Testis (tissue), 3 donors: ENCODE measurements around the gene TRAPPC13. TPM values are rescaled to one million over a fixed set of nuclear protein-coding genes. Genes with fewer than 3 reads are reported as not detected.

Experiments used
- DNase-seq: peaks from one replicate; pipeline ENCODE4 v3.0.0-alpha.2; 2019
- H3K27ac ChIP-seq, 2 donors: fragments of 200-600 bp; sonication (generic); one replicate each; pipeline ENCODE4 v1.5.1; 2019
- H3K27me3 ChIP-seq: fragments of 200-600 bp; sonication (generic); one replicate; pipeline ENCODE4 v1.5.1; 2019
- H3K36me3 ChIP-seq: fragments of 200-600 bp; sonication (generic); one replicate; pipeline ENCODE4 v1.5.1; 2017; ENCODE audit warnings: low read depth; ENCODE audit errors: missing control alignments
- H3K4me1 ChIP-seq: fragments of 200-600 bp; sonication (generic); one replicate; pipeline ENCODE4 v1.5.1; 2019
- H3K4me3 ChIP-seq, 2 donors: fragments of 200-600 bp; sonication (generic); one replicate each; pipeline ENCODE4 v1.5.1; 2017 to 2019
- H3K9me3 ChIP-seq: fragments of 200-600 bp; sonication (generic); one replicate; pipeline ENCODE4 v1.5.1; 2017
- POLR2A ChIP-seq: fragments of 450-650 bp; IDR thresholded peaks from one replicate; pipeline ENCODE4 v1.6.1; 2017; ENCODE audit warnings: antibody characterized with exemption, mild to moderate bottlenecking, moderate library complexity
- WGBS, 2 donors: methylation state at CpG; one replicate each; pipeline ENCODE4 v1.1.5; 2018; 5-methylcytosine and 5-hydroxymethylcytosine counted together
- intact Hi-C: fragments of 100-400 bp; cut with DNase I; formaldehyde crosslinking; loops from one replicate; pipeline ENCODE4 v1.15.1; 2023; ENCODE audit warnings: low total_unique reads
- polyA plus RNA-seq: library from polyadenylated mRNA; stranded (reverse); fragments of 350-450 nt; fragmentation: Illumina TruSeq; extraction: RNeasy Lipid Tissue Mini Kit (QIAGEN cat#74804); gene quantifications from one replicate; pipeline ENCODE4 v1.2.3, GENCODE V29; 2014; ENCODE audit warnings: low read depth, low replicate concordance; ENCODE audit not compliant: insufficient read depth
- total RNA-seq, 2 donors: library from RNA; depleted of rRNA; stranded (reverse); fragments of >200 nt; gene quantifications; one replicate each; pipeline ENCODE4 v1.2.3, GENCODE V29; 2016
- TF ChIP-seq, protein P1 (sequence below), 3 experiments: fragments of 450-650 bp in 2 of 3; fragments of 200-600 bp in 1 of 3; sonication (generic) in 1 of 3; IDR thresholded peaks; one replicate each; pipeline ENCODE4 v1.5.1; 2016 to 2019; ENCODE audit warnings: antibody characterized with exemption in 3 of 3, mild to moderate bottlenecking in 2 of 3, moderate library complexity in 1 of 3

The TRAPPC13 gene
- total and polyA plus RNA-seq, 3 donors from 2014 or later: 17.3 to 22.1 (median 18.9) TPM

DNA sequence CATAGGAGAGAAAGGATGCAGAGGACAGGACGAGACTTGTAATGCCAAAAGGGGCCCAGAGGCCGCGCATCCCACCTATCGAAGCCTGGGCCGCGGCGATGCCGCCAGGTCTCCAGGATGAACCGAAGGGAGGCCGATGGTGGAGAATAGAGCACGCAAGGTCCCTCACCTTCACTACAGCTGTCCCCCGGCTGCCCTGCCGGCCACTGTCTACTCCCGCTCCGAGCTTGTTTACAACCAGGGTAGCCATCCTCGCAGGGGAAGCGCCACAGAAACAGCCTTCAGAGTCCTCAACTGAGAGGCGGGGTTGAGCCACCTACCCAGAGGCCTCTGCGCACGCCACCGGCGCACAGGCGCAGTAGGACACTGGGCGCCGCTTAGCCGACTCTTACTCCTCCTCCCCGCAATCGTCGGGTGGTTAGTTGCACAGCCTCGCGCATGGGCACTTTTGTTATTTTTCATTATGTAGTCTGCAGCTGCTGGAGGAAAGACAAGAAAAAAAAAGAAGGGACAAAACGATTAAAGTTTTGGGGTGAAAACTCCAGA, 729 bp upstream of the TRAPPC13 start, which contains the start of gene TRIM23:
TSS of gene TRIM23 (minus strand) at position 309 of the 546 bp plus-strand sequence. CDS start at position 250, 59 bp downstream.
- Histone ChIP-seq H3K27ac (peak within 1 kb of the TSS; percentile 87 to 93), H3K4me1 (peaks cover 19% of the 10 kb centered on the region), H3K4me3 (peak within 1 kb of the TSS; percentile 92 to 95), H3K36me3 (no peaks in the 10 kb centered on the region), H3K27me3 (no peaks in the 10 kb centered on the region), H3K9me3 (no peaks in the 10 kb centered on the region)
- 0 to 1% methylated on average over 25 to 32 of the region's 32 CpGs for WGBS, 2 donors
- intact Hi-C loops: no loop called here
- peak; percentile 95 for DNase-seq
- TF ChIP-seq, protein P1, sequence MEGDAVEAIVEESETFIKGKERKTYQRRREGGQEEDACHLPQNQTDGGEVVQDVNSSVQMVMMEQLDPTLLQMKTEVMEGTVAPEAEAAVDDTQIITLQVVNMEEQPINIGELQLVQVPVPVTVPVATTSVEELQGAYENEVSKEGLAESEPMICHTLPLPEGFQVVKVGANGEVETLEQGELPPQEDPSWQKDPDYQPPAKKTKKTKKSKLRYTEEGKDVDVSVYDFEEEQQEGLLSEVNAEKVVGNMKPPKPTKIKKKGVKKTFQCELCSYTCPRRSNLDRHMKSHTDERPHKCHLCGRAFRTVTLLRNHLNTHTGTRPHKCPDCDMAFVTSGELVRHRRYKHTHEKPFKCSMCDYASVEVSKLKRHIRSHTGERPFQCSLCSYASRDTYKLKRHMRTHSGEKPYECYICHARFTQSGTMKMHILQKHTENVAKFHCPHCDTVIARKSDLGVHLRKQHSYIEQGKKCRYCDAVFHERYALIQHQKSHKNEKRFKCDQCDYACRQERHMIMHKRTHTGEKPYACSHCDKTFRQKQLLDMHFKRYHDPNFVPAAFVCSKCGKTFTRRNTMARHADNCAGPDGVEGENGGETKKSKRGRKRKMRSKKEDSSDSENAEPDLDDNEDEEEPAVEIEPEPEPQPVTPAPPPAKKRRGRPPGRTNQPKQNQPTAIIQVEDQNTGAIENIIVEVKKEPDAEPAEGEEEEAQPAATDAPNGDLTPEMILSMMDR (IDR thresholded peaks at IDR 0.05): no peak
- TF ChIP-seq POLR2A: no peak

DNA sequence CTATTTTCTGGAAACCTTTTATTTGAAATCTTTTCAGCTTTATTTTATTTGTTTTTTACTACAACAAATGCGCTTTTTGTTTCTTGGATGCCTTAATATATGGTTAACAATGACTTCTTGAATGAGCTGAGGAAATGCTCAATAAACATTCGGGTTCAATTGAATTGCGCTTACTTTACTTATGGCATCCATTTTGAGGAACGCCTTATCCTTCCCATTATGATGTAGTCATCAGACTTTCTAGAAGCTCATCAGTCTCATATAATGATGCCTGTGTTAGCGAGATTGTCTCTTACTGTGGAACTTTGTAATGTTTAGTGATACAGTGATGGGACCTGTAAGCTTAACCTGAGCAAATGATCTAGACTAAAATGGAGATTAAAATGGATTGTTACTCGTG, 916 bp downstream of the TRAPPC13 start:
- H3K36me3 ChIP-seq: no peaks in the 10 kb centered on the region
- intact Hi-C loops: no loop called here
- H3K27me3 ChIP-seq: no peaks in the 10 kb centered on the region
- WGBS, 2 donors: 46 to 58% methylated on average over 6 of the region's 6 CpGs
- no peak overlapping the region for H3K27ac ChIP-seq
- no peaks in the 10 kb centered on the region for H3K9me3 ChIP-seq
- DNase-seq: no peak
- peaks cover 19% of the 10 kb centered on the region for H3K4me1 ChIP-seq
- TF ChIP-seq, protein P1 (IDR thresholded peaks at IDR 0.05): no peak
- no peak for TF ChIP-seq POLR2A
- H3K4me3 ChIP-seq: peak overlapping the region; percentile 92 to 95

DNA sequence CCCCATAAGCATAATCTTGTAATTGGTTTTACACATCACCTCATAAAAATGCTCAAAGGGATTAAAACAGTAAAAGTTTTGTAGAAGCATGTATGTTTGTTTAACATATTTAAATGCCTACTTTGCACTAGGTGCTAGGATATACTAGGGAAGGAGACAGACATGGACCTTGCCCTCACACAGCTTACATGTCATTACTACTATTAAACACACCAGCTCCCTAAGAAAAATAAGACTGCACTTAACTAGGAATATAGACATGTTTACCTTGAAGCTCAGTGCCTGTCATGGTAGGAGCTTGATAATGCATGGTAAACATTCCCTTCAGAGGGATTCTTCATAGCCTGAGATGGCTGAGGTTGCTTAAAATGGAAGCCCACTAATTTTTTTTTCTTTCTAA, 6.2 kb downstream of the TRAPPC13 start:
- Histone ChIP-seq H3K36me3 (no peaks in the 10 kb centered on the region), H3K4me1 (no peaks in the 10 kb centered on the region), H3K4me3 (no peak overlapping the region), H3K27ac (no peak overlapping the region), H3K27me3 (no peaks in the 10 kb centered on the region), H3K9me3 (no peaks in the 10 kb centered on the region)
- DNase-seq: no peak
- intact Hi-C loops: no loop called here
- TF ChIP-seq POLR2A: no peak
- TF ChIP-seq, protein P1 (IDR thresholded peaks at IDR 0.05): no peak

DNA sequence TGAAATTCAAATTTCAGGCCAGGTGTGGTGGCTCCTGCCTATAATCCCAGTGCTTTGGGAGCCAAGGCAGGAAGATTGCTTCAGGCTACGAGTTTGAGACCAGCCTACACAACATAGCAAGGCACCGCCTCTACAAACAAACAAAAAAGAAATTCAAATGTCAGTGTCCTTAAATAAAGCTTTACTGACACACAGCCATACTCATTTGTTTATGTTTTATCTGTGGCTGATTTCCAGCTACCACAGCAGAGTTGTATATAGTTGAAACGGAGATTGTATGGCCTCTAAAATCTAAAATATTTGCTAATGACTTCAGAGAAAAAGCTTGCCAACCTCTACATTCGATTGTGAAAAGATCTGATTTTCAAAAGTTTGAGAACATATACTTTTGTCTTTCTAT, 15.4 kb downstream of the TRAPPC13 start:
- whole genome bisulfite sequencing, 2 donors: 95 to 97% methylated on average over 4 of the region's 4 CpGs
- H3K27me3 ChIP-seq: no peaks in the 10 kb centered on the region
- no peaks in the 10 kb centered on the region for H3K9me3 ChIP-seq
- no peaks in the 10 kb centered on the region for H3K36me3 ChIP-seq
- no peaks in the 10 kb centered on the region for H3K4me1 ChIP-seq
- DNase-seq: no peak
- TF ChIP-seq, protein P1 (IDR thresholded peaks at IDR 0.05): no peak
- no peak for TF ChIP-seq POLR2A
- no peak overlapping the region for H3K27ac ChIP-seq
- intact Hi-C loops: no loop called here
- no peak overlapping the region for H3K4me3 ChIP-seq

DNA sequence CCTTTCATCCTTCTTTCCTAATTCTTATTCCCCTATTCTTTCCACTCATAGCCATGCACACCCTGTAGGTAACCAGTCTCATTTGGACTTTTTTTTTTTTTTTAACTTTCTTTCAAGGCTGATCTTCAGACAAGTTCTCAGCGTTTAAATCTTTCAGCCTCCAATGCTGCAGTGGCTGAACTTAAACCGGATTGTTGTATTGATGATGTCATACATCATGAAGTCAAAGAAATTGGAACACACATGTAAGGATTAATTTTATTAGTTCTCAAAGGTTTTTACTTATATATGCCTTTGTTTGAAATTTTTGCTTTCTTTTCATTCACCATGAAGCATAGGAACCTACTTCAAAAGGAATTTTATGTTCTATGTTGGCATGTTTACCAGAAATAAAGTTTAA, 22.1 kb downstream of the TRAPPC13 start:
- Histone ChIP-seq H3K9me3 (no peaks in the 10 kb centered on the region), H3K4me3 (no peak overlapping the region), H3K27me3 (no peaks in the 10 kb centered on the region), H3K27ac (no peak overlapping the region), H3K4me1 (no peaks in the 10 kb centered on the region), H3K36me3 (no peaks in the 10 kb centered on the region)
- TF ChIP-seq, protein P1 (IDR thresholded peaks at IDR 0.05): no peak
- TF ChIP-seq POLR2A: no peak
- intact Hi-C loops: no loop called here
- WGBS, 2 donors: 76 to 85% methylated on average over 2 of the region's 2 CpGs
- DNase-seq: no peak
